GM19468 (cell line): Measurements from ENCODE around the gene FAM83C.

Experiments
- ATAC-seq: cut with Tn5 transposase; IDR thresholded peaks from one replicate; pipeline ENCODE4 v1.9.1; 2021; ENCODE audit warnings: mild to moderate bottlenecking, moderate library complexity, moderate number of reproducible peaks; ENCODE audit not compliant: unreplicated experiment; ENCODE audit errors: extremely low read depth

FAM83C gene

GRCh38 chr20:35301426-35301825 lies 9.2 kb upstream of the FAM83C start:
- no peak for ATAC-seq

GRCh38 chr20:35300469-35301262 lies 8.4 kb upstream of the FAM83C start:
- ATAC-seq = no peak

GRCh38 chr20:35299780-35300179 lies 7.6 kb upstream of the FAM83C start:
- ATAC-seq = no peak

- ATAC-seq = no peak
Observed at GRCh38 chr20:35298264-35298663, 6.0 kb upstream of the FAM83C start.

GRCh38 chr20:35297740-35298139 lies 5.5 kb upstream of the FAM83C start:
- no peak for ATAC-seq

GRCh38 chr20:35297155-35297554 lies 4.9 kb upstream of the FAM83C start:
- ATAC-seq = no peak

- no peak for ATAC-seq
Observed at GRCh38 chr20:35296101-35296554, 3.9 kb upstream of the FAM83C start.

GRCh38 chr20:35295674-35296073 lies 3.4 kb upstream of the FAM83C start:
- ATAC-seq = no peak

- ATAC-seq = no peak
Observed at GRCh38 chr20:35295058-35295457, 2.8 kb upstream of the FAM83C start.

GRCh38 chr20:35294293-35294685 lies 2.1 kb upstream of the FAM83C start:
- no peak for ATAC-seq

GRCh38 chr20:35293303-35294292 lies 1.4 kb upstream of the FAM83C start:
- ATAC-seq = no peak

- no peak for ATAC-seq
Observed at GRCh38 chr20:35292504-35293285, 470 bp upstream of the FAM83C start.

GRCh38 chr20:35290887-35291417 lies 1.3 kb downstream of the FAM83C start:
- ATAC-seq = no peak

GRCh38 chr20:35290186-35290886 lies 1.9 kb downstream of the FAM83C start:
- ATAC-seq = no peak

- no peak for ATAC-seq
Observed at GRCh38 chr20:35288325-35289060, 3.7 kb downstream of the FAM83C start.

- no peak for ATAC-seq
Observed at GRCh38 chr20:35287509-35288324, 4.5 kb downstream of the FAM83C start.

- ATAC-seq = no peak
Observed at GRCh38 chr20:35286899-35287508, 5.2 kb downstream of the FAM83C start.
